K562 (cell line): ENCODE data around the gene RNF34. TPM values are rescaled to one million over a fixed set of nuclear protein-coding genes. Genes with fewer than 3 reads are reported as not detected.

Experiments
- BCOR ChIP-seq: fragments of 450-650 bp; IDR thresholded peaks from 2 replicates; pipeline ENCODE4 v1.6.1; 2016
- DIDO1 ChIP-seq: fragments of 450-650 bp; IDR thresholded peaks from 2 replicates; pipeline ENCODE4 v1.6.1; 2016; ENCODE audit warnings: low read depth, missing biosample characterization, missing genetic modification characterization
- GABPA ChIP-seq: fragments of 200-800 bp; sonication (Bioruptor generic); conservative IDR thresholded peaks from 2 replicates; pipeline ENCODE4 v1.6.1; 2016; ENCODE audit warnings: low read depth, missing genetic modification characterization, missing compliant biosample characterization
- HDAC2 ChIP-seq: fragments of 450-650 bp; IDR thresholded peaks from 2 replicates; pipeline ENCODE4 v1.6.1; 2016; ENCODE audit warnings: mild to moderate bottlenecking
- MTA3 ChIP-seq: fragments of 450-650 bp; formaldehyde crosslinking; IDR thresholded peaks from 2 replicates; pipeline ENCODE4 v1.6.1; 2017; ENCODE audit warnings: mild to moderate bottlenecking, borderline replicate concordance
- NCOA4 ChIP-seq: fragments of 450-650 bp; IDR thresholded peaks from 2 replicates; pipeline ENCODE4 v1.6.1; 2018; ENCODE audit warnings: mild to moderate bottlenecking; ENCODE audit not compliant: partially characterized antibody
- NONO ChIP-seq, 2 experiments: fragments of 200-400 bp in 1 of 2; fragments of 450-650 bp in 1 of 2; formaldehyde crosslinking in 1 of 2; IDR thresholded peaks; 2 replicates each; pipeline ENCODE4 v1.6.1; 2017; ENCODE audit warnings: low read depth in 2 of 2, mild to moderate bottlenecking in 2 of 2, moderate library complexity in 2 of 2, low read length in 1 of 2
- TCFL5 ChIP-seq: fragments of 250-450 bp; sonication (Bioruptor Pico); conservative IDR thresholded peaks from 2 replicates; pipeline ENCODE4 v1.6.1; 2021; ENCODE audit warnings: mild to moderate bottlenecking, moderate library complexity, matching md5 sums
- USF1 ChIP-seq: sonication (generic); formaldehyde crosslinking; IDR thresholded peaks from 2 replicates; pipeline ENCODE4 v1.9.0; 2022; ENCODE audit warnings: mild to moderate bottlenecking, missing genetic modification reagents
- YBX1 ChIP-seq: fragments of 450-650 bp; IDR thresholded peaks from 2 replicates; pipeline ENCODE4 v1.7.1; 2016; ENCODE audit warnings: mild to moderate bottlenecking
- ZBTB17 ChIP-seq: fragments of 450-650 bp; formaldehyde crosslinking; IDR thresholded peaks from 2 replicates; pipeline ENCODE4 v1.4.0; 2020; ENCODE audit warnings: mild to moderate bottlenecking
- ZBTB40 ChIP-seq, 2 experiments: fragments of 450-650 bp in 1 of 2; sonication (generic) in 1 of 2; formaldehyde crosslinking in 1 of 2; IDR thresholded peaks; 2 replicates each; pipeline versions ENCODE4 v1.7.1 to v1.9.0; 2016 to 2022; ENCODE audit warnings: inconsistent platforms in 1 of 2, mild to moderate bottlenecking in 1 of 2, missing genetic modification reagents in 1 of 2
- ZBTB49 ChIP-seq: sonication (generic); formaldehyde crosslinking; IDR thresholded peaks from 2 replicates; pipeline ENCODE4 v1.8.0; 2022; ENCODE audit warnings: missing genetic modification reagents, mild to moderate bottlenecking, borderline replicate concordance
- ZNF695 ChIP-seq: fragments of 450-650 bp; formaldehyde crosslinking; IDR thresholded peaks from 2 replicates; pipeline ENCODE4 v1.4.0; 2020; ENCODE audit warnings: mild to moderate bottlenecking, moderate library complexity
- polyA plus RNA-seq, 8 experiments: library from polyadenylated mRNA; depleted of rRNA in 4 of 8; stranded (reverse) in 5 of 8; unstranded in 3 of 8; fragments of >200 nt; fragmentation: Nextera tagmentation in 2 of 8; fragmentation: Illumina TruSeq in 1 of 8; extraction: Ambion mirVana in 2 of 8; extraction: Trizol in 1 of 8; gene quantifications; 2 replicates each; pipeline versions ENCODE4 v1.2.1 to v1.2.3, GENCODE V29; 2011 to 2014; ENCODE audit warnings: inconsistent platforms in 1 of 8, missing spikeins in 1 of 8
- total RNA-seq, 7 experiments: library from RNA; depleted of rRNA in 6 of 7; stranded (reverse); fragments of >200 nt in 6 of 7; fragmentation: Illumina TruSeq in 2 of 7; extraction: Trizol in 2 of 7; gene quantifications; 2 replicates each; pipeline versions ENCODE4 v1.2.1 to v1.2.3, GENCODE V29; 2011 to 2021; ENCODE audit warnings: low replicate concordance in 1 of 7

The RNF34 gene
- total and polyA plus RNA-seq, 9 of the 15 experiments (the other 6 are each of a cell fraction or from before 2014, with no cell fraction given), result 41.7 to 88.9 (median 54.1) TPM

- peak; percentile 94 for TF ChIP-seq ZBTB40 (IDR thresholded peaks at IDR 0.05)
- TF ChIP-seq ZBTB40 (CRISPR knock-in tag; IDR thresholded peaks at IDR 0.05), result no peak
- no peak for TF ChIP-seq DIDO1 (tag)
- TF ChIP-seq USF1 (CRISPR knock-in tag), result peak; percentile 87
- peak in 1 of 2 experiments; percentile 44; a peak in 2 of 4 replicates for TF ChIP-seq NONO (IDR thresholded peaks at IDR 0.05; ENCODE audit: low read depth in 2 of 2, low read length in 1 of 2)
- TF ChIP-seq BCOR, result 0 out of 2 replicates have a peak, but pooled peaks have one; percentile 2
- TF ChIP-seq ZNF695 (CRISPR knock-in tag), result no peak
- no peak; the same call in 1 of the 2 replicates for TF ChIP-seq HDAC2
- peak; percentile 94 for TF ChIP-seq GABPA (tag)
- TF ChIP-seq ZBTB49 (CRISPR knock-in tag), result no peak
- no peak for TF ChIP-seq TCFL5 (CRISPR knock-in tag)
- peak; percentile 86; the same call in 1 of the 2 replicates for TF ChIP-seq MTA3
- TF ChIP-seq ZBTB17 (CRISPR knock-in tag), result no peak; the same call in 1 of the 2 replicates
- TF ChIP-seq YBX1, result no peak
- TF ChIP-seq NCOA4, result no peak
Observed at GRCh38 chr12:121399391-121400331, at the start of gene RNF34 (continued).
